ENCODE measurements around the gene HOXD1. TPM values are rescaled to one million over a fixed set of nuclear protein-coding genes. Genes with fewer than 3 reads are reported as not detected.

HOXD1 gene
- total RNA-seq, 1 experiment from 2014 or later, result not detected

DNA sequence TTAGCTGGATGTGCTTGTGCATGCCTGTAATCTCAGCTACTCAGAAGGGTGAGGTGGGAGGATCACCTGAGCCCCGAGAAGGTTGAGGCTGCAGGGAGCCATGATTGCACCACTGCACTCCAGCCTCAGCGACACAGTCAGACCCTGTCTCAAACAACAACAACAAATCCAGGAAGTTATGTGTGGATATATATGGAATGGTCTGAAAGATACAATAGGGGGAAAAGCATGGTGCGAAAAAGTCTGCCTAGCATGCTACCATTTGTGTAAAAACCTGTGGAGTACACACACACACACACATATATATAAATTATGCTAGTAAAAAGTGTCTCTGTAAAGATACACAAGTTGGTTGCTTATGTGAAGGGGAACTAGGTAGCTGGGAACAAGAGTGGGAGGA, 6.9 kb upstream of the HOXD1 start:
- Histone ChIP-seq H3K4me2 (no peak overlapping the region), H3F3A (ENCODE audit: insufficient read depth, low read depth) (no peaks in the 10 kb centered on the region), H3K79me2 (ENCODE audit: low read depth) (no peaks in the 10 kb centered on the region), H3K27ac (no peak overlapping the region), H4K20me1 (ENCODE audit: insufficient read depth) (no peaks in the 10 kb centered on the region), H2AFZ (no peak overlapping the region), H3K36me3 (ENCODE audit: low read depth) (no peaks in the 10 kb centered on the region), H3K27me3 (ENCODE audit: insufficient read depth, low read depth) (peaks cover 47% of the 10 kb centered on the region), H3K4me3 (no peak overlapping the region), H3K4me1 (replicated peaks; ENCODE audit: insufficient read depth) (no peaks in the 10 kb centered on the region), H3K9me2 (ENCODE audit: insufficient read depth) (no peaks in the 10 kb centered on the region), H3K9me3 (ENCODE audit: insufficient read depth, low read depth) (no peaks in the 10 kb centered on the region)
- intact Hi-C loops (cut with micrococcal nuclease; ENCODE audit: unreplicated experiment), result no loop called here
- TF ChIP-seq, protein P1, sequence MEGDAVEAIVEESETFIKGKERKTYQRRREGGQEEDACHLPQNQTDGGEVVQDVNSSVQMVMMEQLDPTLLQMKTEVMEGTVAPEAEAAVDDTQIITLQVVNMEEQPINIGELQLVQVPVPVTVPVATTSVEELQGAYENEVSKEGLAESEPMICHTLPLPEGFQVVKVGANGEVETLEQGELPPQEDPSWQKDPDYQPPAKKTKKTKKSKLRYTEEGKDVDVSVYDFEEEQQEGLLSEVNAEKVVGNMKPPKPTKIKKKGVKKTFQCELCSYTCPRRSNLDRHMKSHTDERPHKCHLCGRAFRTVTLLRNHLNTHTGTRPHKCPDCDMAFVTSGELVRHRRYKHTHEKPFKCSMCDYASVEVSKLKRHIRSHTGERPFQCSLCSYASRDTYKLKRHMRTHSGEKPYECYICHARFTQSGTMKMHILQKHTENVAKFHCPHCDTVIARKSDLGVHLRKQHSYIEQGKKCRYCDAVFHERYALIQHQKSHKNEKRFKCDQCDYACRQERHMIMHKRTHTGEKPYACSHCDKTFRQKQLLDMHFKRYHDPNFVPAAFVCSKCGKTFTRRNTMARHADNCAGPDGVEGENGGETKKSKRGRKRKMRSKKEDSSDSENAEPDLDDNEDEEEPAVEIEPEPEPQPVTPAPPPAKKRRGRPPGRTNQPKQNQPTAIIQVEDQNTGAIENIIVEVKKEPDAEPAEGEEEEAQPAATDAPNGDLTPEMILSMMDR (conservative IDR thresholded peaks at IDR 0.05), result no peak
- TF ChIP-seq EZH2 (IDR thresholded peaks at IDR 0.05; ENCODE audit: low read depth), result no peak
- DNase-seq, result no peak
- no TSS peak for BruUV-seq (replicated peaks)
- ChIA-PET CTCF (no interaction called here), POLR2A (ENCODE audit: unreplicated experiment) (no interaction called here)

DNA sequence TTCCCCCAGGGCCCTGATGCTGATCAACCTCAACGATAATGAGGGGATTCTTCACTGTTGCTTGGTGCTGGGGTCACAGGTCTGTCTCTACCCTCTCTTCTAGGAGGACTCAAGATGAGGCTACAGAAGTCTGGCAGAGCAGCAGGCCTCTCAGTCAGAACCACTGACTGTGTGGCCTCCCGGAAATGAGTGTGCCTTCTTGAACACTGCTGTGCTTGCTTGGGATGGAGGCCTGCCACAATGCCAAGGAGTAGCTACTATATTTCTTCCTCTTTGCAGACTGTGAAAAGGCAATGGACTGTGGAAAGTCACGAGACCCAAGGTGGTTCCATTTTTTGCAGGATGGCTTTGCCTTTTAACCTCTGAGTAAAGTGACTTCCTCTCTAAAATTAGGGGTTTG, 5.8 kb upstream of the HOXD1 start:
- H4K20me1 ChIP-seq (ENCODE audit: insufficient read depth), result no peaks in the 10 kb centered on the region
- ChIA-PET CTCF (no interaction called here), POLR2A (ENCODE audit: unreplicated experiment) (no interaction called here)
- no peak overlapping the region for H2AFZ ChIP-seq
- H3K9me3 ChIP-seq (ENCODE audit: insufficient read depth, low read depth), result no peaks in the 10 kb centered on the region
- H3K36me3 ChIP-seq (ENCODE audit: low read depth), result no peaks in the 10 kb centered on the region
- intact Hi-C loops (cut with micrococcal nuclease; ENCODE audit: unreplicated experiment), result no loop called here
- H3K4me3 ChIP-seq, result no peak overlapping the region
- no peaks in the 10 kb centered on the region for H3K9me2 ChIP-seq (ENCODE audit: insufficient read depth)
- DNase-seq, result no peak
- no peak for TF ChIP-seq EZH2 (IDR thresholded peaks at IDR 0.05; ENCODE audit: low read depth)
- TF ChIP-seq, protein P1 (conservative IDR thresholded peaks at IDR 0.05), result no peak
- no peak overlapping the region for H3K27ac ChIP-seq
- no TSS peak for BruUV-seq (replicated peaks)
- no peaks in the 10 kb centered on the region for H3K79me2 ChIP-seq (ENCODE audit: low read depth)
- no peaks in the 10 kb centered on the region for H3K4me1 ChIP-seq (replicated peaks; ENCODE audit: insufficient read depth)
- H3K27me3 ChIP-seq (ENCODE audit: insufficient read depth, low read depth), result peaks cover 50% of the 10 kb centered on the region
- no peaks in the 10 kb centered on the region for H3F3A ChIP-seq (ENCODE audit: insufficient read depth, low read depth)
- H3K4me2 ChIP-seq, result no peak overlapping the region

DNA sequence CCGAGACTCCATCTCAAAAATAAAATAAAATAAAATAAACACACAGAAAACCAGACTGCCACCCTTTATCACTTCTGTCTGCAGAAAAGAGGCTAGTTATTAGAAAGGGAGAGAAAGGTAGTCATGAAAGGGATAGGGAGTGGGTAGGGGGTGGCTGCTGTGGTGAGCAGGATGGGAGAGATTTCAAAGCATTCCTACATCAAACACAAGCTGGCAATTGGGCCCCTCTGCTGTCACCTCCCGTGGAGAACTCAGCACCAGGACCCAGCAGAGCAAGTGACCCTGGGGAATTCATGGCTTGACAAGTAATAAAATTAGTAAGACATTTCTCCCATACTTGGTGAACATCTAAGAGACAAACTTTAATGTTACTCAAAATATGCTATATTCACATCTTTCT, 3.7 kb upstream of the HOXD1 start:
- Histone ChIP-seq H3K9me2 (ENCODE audit: insufficient read depth) (no peaks in the 10 kb centered on the region), H3F3A (ENCODE audit: insufficient read depth, low read depth) (no peaks in the 10 kb centered on the region), H3K27me3 (ENCODE audit: insufficient read depth, low read depth) (peaks cover 40% of the 10 kb centered on the region), H3K4me2 (no peak overlapping the region), H3K4me1 (replicated peaks; ENCODE audit: insufficient read depth) (no peaks in the 10 kb centered on the region), H4K20me1 (ENCODE audit: insufficient read depth) (no peaks in the 10 kb centered on the region), H3K27ac (no peak overlapping the region), H3K4me3 (no peak overlapping the region), H3K36me3 (ENCODE audit: low read depth) (no peaks in the 10 kb centered on the region), H3K79me2 (ENCODE audit: low read depth) (no peaks in the 10 kb centered on the region), H2AFZ (no peak overlapping the region), H3K9me3 (ENCODE audit: insufficient read depth, low read depth) (no peaks in the 10 kb centered on the region)
- TF ChIP-seq EZH2 (IDR thresholded peaks at IDR 0.05; ENCODE audit: low read depth), result no peak
- TF ChIP-seq, protein P1 (conservative IDR thresholded peaks at IDR 0.05), result no peak
- no TSS peak for BruUV-seq (replicated peaks)
- DNase-seq, result no peak
- POLR2A ChIA-PET (ENCODE audit: unreplicated experiment), result no interaction called here
- CTCF ChIA-PET, result no interaction called here
- intact Hi-C loops (cut with micrococcal nuclease; ENCODE audit: unreplicated experiment), result no loop called here
